HCT116 (cell line): ENCODE data around the gene IL17RE. TPM values are rescaled to one million over a fixed set of nuclear protein-coding genes. Genes with fewer than 3 reads are reported as not detected.

Source experiments
- ATAC-seq: fragments of 200-7000 bp; cut with Tn5 transposase; 2 replicates; pipeline ENCODE4 v1.9.1; 2020; ENCODE audit warnings: mild to moderate bottlenecking, moderate library complexity
- BruUV-seq: library from RNA; stranded (reverse); fragments of 400-500 nt; replicated peaks from 2 replicates; lab custom pipeline; 2021; lab: Mats Ljungman, UMichigan
- CTCF ChIA-PET: fragments of 300-600 bp; sonication (Branson Sonifier 250); formaldehyde crosslinking; loops from one replicate; lab custom pipeline; 2021; ENCODE audit warnings: antibody characterized with exemption; lab: Charles Lee
- POLR2A ChIA-PET: fragments of 300-600, 350-600 bp; sonication (Branson Sonifier 250); formaldehyde crosslinking; loops from one replicate; lab custom pipeline; 2021; ENCODE audit warnings: antibody characterized with exemption; lab: Charles Lee
- RAD21 ChIA-PET, 2 experiments: fragments of 300-600 bp; sonication (Branson Sonifier 250); formaldehyde crosslinking; loops; one replicate each; lab custom pipeline; 2023; ENCODE audit warnings: low total read pairs in 2 of 2; ENCODE audit not compliant: uncharacterized antibody in 2 of 2, unreplicated experiment in 2 of 2, low non-redundant PET in 1 of 2; lab: Charles Lee
- DNase-seq: peaks from one replicate; pipeline ENCODE4 v3.0.0-alpha.2; 2010; ENCODE audit warnings: low read depth, low spot score
- H2AFZ ChIP-seq: fragments of 200-600 bp; shearing (Covaris generic), sonication (generic); 2 replicates; pipeline ENCODE4 v1.6.1; 2017; ENCODE audit warnings: low read depth, mixed run types, mixed read lengths, antibody characterized with exemption, low read length; ENCODE audit not compliant: poor library complexity, severe bottlenecking
- H3K27ac ChIP-seq: 2 replicates; pipeline ENCODE4 v1.5.1; 2012; ENCODE audit warnings: low read depth, low read length
- H3K27me3 ChIP-seq: fragments of 200-600 bp; sonication (generic); 2 replicates; pipeline ENCODE4 v1.6.1; 2016; ENCODE audit warnings: mixed run types, low read length, mixed read lengths; ENCODE audit not compliant: insufficient read depth
- H3K36me3 ChIP-seq, 2 experiments: fragments of 200-500 bp in 1 of 2; fragments of 200-600 bp in 1 of 2; sonication (Bioruptor generic) in 1 of 2; sonication (generic) in 1 of 2; 2 replicates each; pipeline versions ENCODE4 v1.5.1 to v1.6.1; 2014 to 2016; ENCODE audit warnings: low read length in 2 of 2, inconsistent platforms in 1 of 2, mixed read lengths in 1 of 2, mixed run types in 1 of 2; ENCODE audit not compliant: insufficient read depth in 2 of 2, control insufficient read depth in 1 of 2
- H3K4me1 ChIP-seq, 2 experiments: fragments of 200-600 bp in 1 of 2; sonication (generic) in 1 of 2; 2 replicates each; pipeline versions ENCODE4 v1.5.1 to v1.6.1; 2012 to 2017; ENCODE audit warnings: low read length in 2 of 2, inconsistent platforms in 1 of 2, mild to moderate bottlenecking in 1 of 2, mixed read lengths in 1 of 2, mixed run types in 1 of 2, moderate library complexity in 1 of 2; ENCODE audit not compliant: insufficient read depth in 2 of 2, control insufficient read depth in 1 of 2
- H3K4me2 ChIP-seq: fragments of 200-600 bp; sonication (generic); 2 replicates; pipeline ENCODE4 v1.6.1; 2017; ENCODE audit warnings: mixed run types, low read length, mixed read lengths
- H3K4me3 ChIP-seq, 2 experiments: fragments of 200-600 bp in 1 of 2; sonication (generic) in 1 of 2; replicated peaks in 1 of 2; 2 replicates each; pipeline ENCODE4 v1.5.1; 2011 to 2016; ENCODE audit warnings: low read length in 2 of 2, control low read depth in 1 of 2, low read depth in 1 of 2, mild to moderate bottlenecking in 1 of 2, mixed read lengths in 1 of 2, mixed run types in 1 of 2
- H3K79me2 ChIP-seq: fragments of 200-600 bp; sonication (generic); 2 replicates; pipeline ENCODE4 v1.6.1; 2017; ENCODE audit warnings: mild to moderate bottlenecking, mixed run types, low read length, moderate library complexity, mixed read lengths; ENCODE audit not compliant: insufficient read depth
- H3K9ac ChIP-seq: fragments of 200-600 bp; sonication (generic); 2 replicates; pipeline ENCODE4 v1.6.1; 2016; ENCODE audit warnings: low read length, mixed read lengths
- H3K9me2 ChIP-seq: fragments of 200-600 bp; sonication (generic), shearing (Covaris generic); 2 replicates; pipeline ENCODE4 v1.6.1; 2017; ENCODE audit warnings: mixed run types, mild to moderate bottlenecking, moderate library complexity; ENCODE audit not compliant: insufficient read depth
- H3K9me3 ChIP-seq, 2 experiments: fragments of 200-500 bp in 1 of 2; fragments of 200-600 bp in 1 of 2; sonication (Bioruptor generic) in 1 of 2; sonication (generic) in 1 of 2; 2 replicates each; pipeline ENCODE4 v1.6.1; 2014 to 2017; ENCODE audit warnings: low read length in 2 of 2, mixed read lengths in 2 of 2, inconsistent platforms in 1 of 2, low read depth in 1 of 2, mild to moderate bottlenecking in 1 of 2, mixed run types in 1 of 2, moderate library complexity in 1 of 2; ENCODE audit not compliant: control insufficient read depth in 1 of 2, insufficient read depth in 1 of 2
- H4K20me1 ChIP-seq: fragments of 200-600 bp; sonication (generic), shearing (Covaris generic); 2 replicates; pipeline ENCODE4 v1.6.1; 2017; ENCODE audit warnings: mixed run types, mild to moderate bottlenecking, moderate library complexity; ENCODE audit not compliant: insufficient read depth
- CBX3 ChIP-seq: IDR thresholded peaks from 2 replicates; pipeline ENCODE4 v1.6.1; 2012; ENCODE audit warnings: low read depth
- EGR1 ChIP-seq: IDR thresholded peaks from 2 replicates; pipeline ENCODE4 v1.6.1; 2012; ENCODE audit warnings: low read depth
- ELF1 ChIP-seq: IDR thresholded peaks from 2 replicates; pipeline ENCODE4 v1.6.1; 2012; ENCODE audit warnings: low read depth, borderline replicate concordance
- EZH2phosphoT487 ChIP-seq: fragments of 200-600 bp; IDR thresholded peaks from 2 replicates; pipeline ENCODE4 v1.6.1; 2018; ENCODE audit warnings: antibody characterized with exemption, borderline replicate concordance
- JUND ChIP-seq: IDR thresholded peaks from 2 replicates; pipeline ENCODE4 v1.6.1; 2012
- MAX ChIP-seq: IDR thresholded peaks from 2 replicates; pipeline ENCODE4 v1.6.1; 2012
- RAD21 ChIP-seq: IDR thresholded peaks from 2 replicates; pipeline ENCODE4 v1.6.1; 2012; ENCODE audit warnings: low read depth, mild to moderate bottlenecking
- REST ChIP-seq: IDR thresholded peaks from 2 replicates; pipeline ENCODE4 v1.6.1; 2012; ENCODE audit warnings: low read depth
- SIN3A ChIP-seq: IDR thresholded peaks from 2 replicates; pipeline ENCODE4 v1.6.1; 2012; ENCODE audit warnings: low read depth
- ZBTB33 ChIP-seq: IDR thresholded peaks from 2 replicates; pipeline ENCODE4 v1.6.1; 2011; ENCODE audit warnings: mild to moderate bottlenecking, low read length, moderate library complexity; ENCODE audit not compliant: insufficient replicate concordance; ENCODE audit errors: extremely low read depth
- ZNF274 ChIP-seq: fragments of 200-500 bp; sonication (Bioruptor generic); IDR thresholded peaks from 2 replicates; pipeline ENCODE4 v1.6.1; 2014; ENCODE audit warnings: mild to moderate bottlenecking, low read depth, low read length, inconsistent platforms
- intact Hi-C: fragments of 100-400 bp; cut with micrococcal nuclease; formaldehyde crosslinking; loops from 2 replicates; pipeline ENCODE4 v1.10.0; 2022
- total RNA-seq: library from RNA; stranded (reverse); gene quantifications from one replicate; pipeline ENCODE4 v1.2.1, GENCODE V29; 2021; ENCODE audit not compliant: unreplicated experiment

Gene IL17RE
- total RNA-seq, 1 experiment from 2014 or later, result 14.3 TPM

GRCh38 chr3:9870978-9871377 lies 31.7 kb upstream of the IL17RE start:
- RAD21 ChIA-PET, result no interaction called here

More at GRCh38 chr3:9870978-9871377, 31.7 kb upstream of the IL17RE start:
- Histone ChIP-seq H3K4me3 (no peak overlapping the region), H3K9me2 (no peaks in the 10 kb centered on the region), H3K4me1 (peaks cover 0 to 20% of the 10 kb centered on the region in 2 experiments; a peak in 2 of 4 replicates), H3K9ac (no peak overlapping the region), H3K27me3 (no peaks in the 10 kb centered on the region), H3K9me3 (no peaks in the 10 kb centered on the region), H4K20me1 (no peaks in the 10 kb centered on the region), H3K79me2 (no peaks in the 10 kb centered on the region), H3K4me2 (no peak overlapping the region), H3K27ac (no peak overlapping the region; the same call in 1 of the 2 replicates), H2AFZ (peak overlapping the region; percentile 16), H3K36me3 (no peaks in the 10 kb centered on the region)
- no peak for TF ChIP-seq REST
- TF ChIP-seq RAD21, result no peak
- no peak for TF ChIP-seq ELF1
- TF ChIP-seq EGR1, result no peak
- no peak for TF ChIP-seq SIN3A
- TF ChIP-seq EZH2phosphoT487, result no peak
- TF ChIP-seq CBX3, result no peak
- no peak for TF ChIP-seq ZNF274
- TF ChIP-seq ZBTB33, result no peak
- TF ChIP-seq MAX, result no peak
- no peak for TF ChIP-seq JUND
- ChIA-PET CTCF (no interaction called here), POLR2A (no interaction called here)
- BruUV-seq, result no TSS peak
- no peak for ATAC-seq
- intact Hi-C loops, result no loop called here
- DNase-seq, result no peak
